ENCODE data around the gene NUDT5.

NUDT5 gene

DNA sequence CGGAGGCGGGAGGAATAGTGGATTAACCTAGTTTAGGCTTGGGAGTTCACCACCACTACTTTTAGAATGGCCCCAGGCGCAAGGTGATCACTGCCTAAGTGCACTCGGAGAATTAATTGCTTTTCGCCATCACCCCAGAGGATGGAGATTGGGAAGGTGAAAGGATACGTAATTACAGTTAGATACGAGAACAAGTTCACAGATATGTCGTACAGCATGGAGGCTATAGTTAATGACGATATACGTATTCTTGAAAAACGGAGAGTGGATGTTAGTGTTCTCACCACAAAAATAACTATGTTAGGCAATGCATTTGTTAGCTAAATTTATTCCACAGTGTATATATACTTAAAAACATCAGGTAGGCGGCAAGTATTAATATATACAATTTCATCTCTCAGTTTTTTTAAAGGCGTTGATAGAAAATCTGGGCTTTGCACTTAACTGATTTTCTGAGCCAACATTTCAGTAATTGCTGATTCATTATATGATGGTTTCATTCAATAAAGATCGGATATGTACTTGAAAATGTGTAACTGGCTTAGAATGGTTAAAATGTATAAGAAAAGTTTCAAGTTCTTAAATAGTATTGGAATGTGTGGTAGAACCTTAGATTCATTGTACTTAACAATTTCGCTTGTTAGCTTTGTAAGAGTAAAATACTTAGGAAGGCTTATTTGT lies 980 bp upstream of the NUDT5 start:
- H3K4me3 ChIP-seq (ENCODE audit: low read depth, low read length), result peak overlapping the region; percentile 99
- CTCF ChIA-PET, result interaction anchor here (0.8 to 16.7 kb wide), 4 partner anchors 9 to 460 kb away, joined by 3 to 156 read pairs (median 3); no protein-coding TSS in a partner anchor
- no peak for DNase-seq (ENCODE audit: low read depth, low spot score)
- no peak for TF ChIP-seq CTCF (IDR thresholded peaks at IDR 0.05; ENCODE audit: insufficient read depth, low read length, missing control alignments)
- POLR2A ChIA-PET, result interaction anchor here (1.0 to 1.3 kb wide), 2 partner anchors 29 to 66 kb away, joined by 3 to 6 read pairs; no protein-coding TSS in a partner anchor

DNA sequence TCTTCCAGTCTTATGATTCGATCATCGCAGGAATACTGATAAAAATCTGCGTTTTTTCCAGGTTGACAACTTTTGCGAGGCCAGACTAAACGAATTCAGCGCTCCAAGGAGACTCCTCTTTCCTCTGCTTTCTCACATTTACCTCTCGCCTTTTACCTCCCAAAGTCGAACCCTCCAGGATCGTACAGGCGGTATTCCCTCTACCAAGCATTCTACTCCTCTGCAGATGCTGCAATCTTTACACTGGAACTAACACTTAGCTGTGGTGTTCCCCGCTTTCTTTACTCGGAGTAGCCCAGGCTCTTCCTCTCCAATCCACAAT lies 449 bp downstream of the NUDT5 start:
- TF ChIP-seq CTCF (IDR thresholded peaks at IDR 0.05; ENCODE audit: insufficient read depth, low read length, missing control alignments), result no peak
- no peak for DNase-seq (ENCODE audit: low read depth, low spot score)
- ChIA-PET CTCF (interaction anchor here (1.0 to 16.7 kb wide), 3 partner anchors 19 to 879 kb away, joined by 7 to 156 read pairs (median 7); no protein-coding TSS in a partner anchor), POLR2A (interaction anchor here (0.6 to 1.3 kb wide), 4 partner anchors 11 to 515 kb away, joined by 3 to 6 read pairs (median 3); no protein-coding TSS in a partner anchor)
- peak overlapping the region; percentile 99 for H3K4me3 ChIP-seq (ENCODE audit: low read depth, low read length)

- peak overlapping the region; percentile 99 for H3K4me3 ChIP-seq (ENCODE audit: low read depth, low read length)
- TF ChIP-seq CTCF (IDR thresholded peaks at IDR 0.05; ENCODE audit: insufficient read depth, low read length, missing control alignments), result no peak
- no peak for DNase-seq (ENCODE audit: low read depth, low spot score)
- CTCF ChIA-PET, result interaction anchor here (1.4 to 16.7 kb wide), 2 partner anchors 19 to 879 kb away, joined by 7 to 156 read pairs; no protein-coding TSS in a partner anchor
- POLR2A ChIA-PET, result interaction anchor here (0.6 to 1.0 kb wide), 3 partner anchors 10 to 515 kb away, joined by 3 read pairs; no protein-coding TSS in a partner anchor
Measured at GRCh38 chr10:12194752-12195271, 879 bp downstream of the NUDT5 start.

GRCh38 chr10:12193193-12193592 lies 2.5 kb downstream of the NUDT5 start:
- ChIA-PET CTCF (interaction anchor here (0.8 to 16.7 kb wide), 3 partner anchors 9 to 71 kb away, joined by 3 to 156 read pairs (median 5); no protein-coding TSS in a partner anchor), POLR2A (interaction anchor here (0.6 kb wide), 1 partner anchor 547 kb away, joined by 3 read pairs; no protein-coding TSS in a partner anchor)
- H3K4me3 ChIP-seq (ENCODE audit: low read depth, low read length), result no peak overlapping the region
- no peak for DNase-seq (ENCODE audit: low read depth, low spot score)
- no peak for TF ChIP-seq CTCF (IDR thresholded peaks at IDR 0.05; ENCODE audit: insufficient read depth, low read length, missing control alignments)

DNA sequence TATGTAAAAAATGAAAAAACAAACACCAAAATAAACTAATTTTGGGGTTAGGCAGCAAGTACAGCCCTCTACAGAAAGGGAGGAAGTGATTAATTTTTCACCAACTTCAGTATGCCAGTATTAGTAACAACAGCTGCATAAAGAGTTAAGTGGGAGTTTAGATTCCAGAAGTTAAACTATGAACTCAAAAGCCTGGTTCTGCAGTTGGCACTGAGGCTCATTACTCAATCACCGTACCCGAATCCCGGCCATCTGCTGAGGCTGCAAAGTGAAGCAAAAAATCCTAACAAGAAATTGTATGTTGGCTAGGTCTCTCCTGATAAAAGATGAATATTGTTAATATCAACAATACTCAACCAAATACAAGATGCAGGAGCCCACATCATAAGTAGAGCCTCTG lies 4.0 kb downstream of the NUDT5 start:
- ChIA-PET POLR2A (no interaction called here), CTCF (interaction anchor here (0.6 to 16.7 kb wide), 3 partner anchors 23 to 883 kb away, joined by 3 to 156 read pairs (median 4); no protein-coding TSS in a partner anchor)

More for the DNA sequence above, 4.0 kb downstream of the NUDT5 start:
- no peak overlapping the region for H3K4me3 ChIP-seq (ENCODE audit: low read depth, low read length)
- no peak for DNase-seq (ENCODE audit: low read depth, low spot score)
- no peak for TF ChIP-seq CTCF (IDR thresholded peaks at IDR 0.05; ENCODE audit: insufficient read depth, low read length, missing control alignments)
